GM23338 (cell line): ENCODE results near the gene POLA1. TPM values are rescaled to one million over a fixed set of nuclear protein-coding genes. Genes with fewer than 3 reads are reported as not detected.

Source experiments
- ATAC-seq: fragments of 200-7000 bp; cut with Tn5 transposase; 3 replicates; pipeline ENCODE4 v1.9.1; 2020
- DNase-seq: peaks from one replicate; pipeline ENCODE4 v3.0.0-alpha.2; 2015; ENCODE audit warnings: low spot score
- H2AFZ ChIP-seq: fragments of 200-600 bp; sonication (generic); 2 replicates; pipeline ENCODE4 v1.8.0; 2016; ENCODE audit warnings: antibody characterized with exemption, mild to moderate bottlenecking, moderate library complexity
- H3F3A ChIP-seq: fragments of 200-600 bp; sonication (generic); replicated peaks from 2 replicates; pipeline ENCODE4 v1.8.0; 2017; ENCODE audit warnings: antibody characterized with exemption, mixed run types, low read depth
- H3K27ac ChIP-seq: fragments of 200-600 bp; sonication (generic); 2 replicates; pipeline ENCODE4 v1.6.1; 2016; ENCODE audit warnings: low read depth
- H3K27me3 ChIP-seq: fragments of 200-600 bp; sonication (generic); 2 replicates; pipeline ENCODE4 v1.8.0; 2016; ENCODE audit warnings: mild to moderate bottlenecking, mixed run types, moderate library complexity; ENCODE audit not compliant: insufficient read depth
- H3K36me3 ChIP-seq: fragments of 200-600 bp; sonication (generic); 2 replicates; pipeline ENCODE4 v1.8.0; 2016; ENCODE audit warnings: mild to moderate bottlenecking; ENCODE audit not compliant: insufficient read depth
- H3K4me1 ChIP-seq: fragments of 200-600 bp; sonication (generic); 2 replicates; pipeline ENCODE4 v1.8.0; 2016; ENCODE audit warnings: mild to moderate bottlenecking, moderate library complexity; ENCODE audit not compliant: insufficient read depth
- H3K4me2 ChIP-seq: fragments of 200-600 bp; sonication (generic); 2 replicates; pipeline ENCODE4 v1.7.1; 2017; ENCODE audit warnings: mixed run types
- H3K4me3 ChIP-seq: fragments of 200-600 bp; sonication (generic); 2 replicates; pipeline ENCODE4 v1.6.1; 2016; ENCODE audit warnings: mixed run types
- H3K79me2 ChIP-seq: fragments of 200-600 bp; sonication (generic); replicated peaks from 2 replicates; pipeline ENCODE4 v1.8.0; 2017; ENCODE audit warnings: mild to moderate bottlenecking; ENCODE audit not compliant: insufficient read depth
- H3K9me2 ChIP-seq: fragments of 200-600 bp; sonication (generic); 2 replicates; pipeline ENCODE4 v1.8.0; 2017; ENCODE audit not compliant: insufficient read depth
- H4K20me1 ChIP-seq: fragments of 200-600 bp; sonication (generic); replicated peaks from 2 replicates; pipeline ENCODE4 v1.8.0; 2017; ENCODE audit warnings: mild to moderate bottlenecking; ENCODE audit not compliant: insufficient read depth
- H3K27ac Mint-ChIP-seq: 2 replicates; pipeline ENCODE4 v1.8.0; 2020; ENCODE audit warnings: inconsistent platforms, mild to moderate bottlenecking, moderate library complexity, mixed read lengths
- H3K27me3 Mint-ChIP-seq: 3 replicates; pipeline ENCODE4 v1.8.0; 2022; ENCODE audit warnings: low read depth, mild to moderate bottlenecking, moderate library complexity, mixed read lengths, inconsistent platforms; ENCODE audit not compliant: insufficient read depth, poor library complexity
- H3K36me3 Mint-ChIP-seq: 3 replicates; pipeline ENCODE4 v1.8.0; 2021; ENCODE audit warnings: low read depth, mild to moderate bottlenecking, inconsistent platforms, moderate library complexity, mixed read lengths
- H3K4me1 Mint-ChIP-seq: 3 replicates; pipeline ENCODE4 v1.8.0; 2020; ENCODE audit warnings: mild to moderate bottlenecking, inconsistent platforms, mixed read lengths
- H3K4me3 Mint-ChIP-seq: 3 replicates; pipeline ENCODE4 v1.8.0; 2021; ENCODE audit warnings: moderate library complexity, mild to moderate bottlenecking, inconsistent platforms, mixed read lengths
- H3K9me3 Mint-ChIP-seq: 3 replicates; pipeline ENCODE4 v1.8.0; 2020; ENCODE audit warnings: moderate library complexity, mild to moderate bottlenecking, inconsistent platforms, mixed read lengths
- CREB1 ChIP-seq: fragments of 250-450 bp; sonication (Bioruptor Pico); IDR thresholded peaks from 2 replicates; pipeline ENCODE4 v1.5.0; 2020; ENCODE audit warnings: low read depth, mild to moderate bottlenecking, moderate library complexity
- CTCF ChIP-seq, 2 experiments: fragments of 200-600 bp in 1 of 2; sonication (generic) in 1 of 2; conservative IDR thresholded peaks; 2 replicates each; pipeline versions ENCODE4 v1.5.1 to v1.6.1; 2016 to 2017; ENCODE audit warnings: antibody characterized with exemption in 2 of 2, low read depth in 2 of 2, mild to moderate bottlenecking in 2 of 2, moderate library complexity in 1 of 2
- EZH2 ChIP-seq: fragments of 200-600 bp; sonication (generic); IDR thresholded peaks from one replicate; pipeline ENCODE4 v1.8.0; 2017; ENCODE audit warnings: antibody characterized with exemption, mild to moderate bottlenecking, low read depth; ENCODE audit not compliant: unreplicated experiment
- EZH2phosphoT487 ChIP-seq: fragments of 200-600 bp; sonication (generic); IDR thresholded peaks from one replicate; pipeline ENCODE4 v1.8.1; 2018; ENCODE audit warnings: antibody characterized with exemption; ENCODE audit not compliant: unreplicated experiment
- JUNB ChIP-seq: IDR thresholded peaks from one replicate; pipeline ENCODE4 v1.6.1; 2016; ENCODE audit warnings: antibody characterized with exemption; ENCODE audit not compliant: unreplicated experiment
- NANOG ChIP-seq: IDR thresholded peaks from 2 replicates; pipeline ENCODE4 v1.6.1; 2016; ENCODE audit warnings: antibody characterized with exemption, borderline replicate concordance
- POLR2AphosphoS5 ChIP-seq: IDR thresholded peaks from 2 replicates; pipeline ENCODE4 v1.6.1; 2016; ENCODE audit warnings: antibody characterized with exemption, low read depth
- STAT1 ChIP-seq: IDR thresholded peaks from one replicate; pipeline ENCODE4 v1.6.1; 2016; ENCODE audit warnings: antibody characterized with exemption; ENCODE audit not compliant: unreplicated experiment
- ZNF114 ChIP-seq: fragments of 250-450 bp; sonication (Bioruptor Pico); IDR thresholded peaks from 2 replicates; pipeline ENCODE4 v1.5.0; 2020; ENCODE audit warnings: mild to moderate bottlenecking, moderate library complexity
- ZNF331 ChIP-seq: fragments of 250-450 bp; sonication (Bioruptor Pico); IDR thresholded peaks from 2 replicates; pipeline ENCODE4 v1.5.0; 2020; ENCODE audit warnings: low read depth, mild to moderate bottlenecking, moderate library complexity
- ZNF462 ChIP-seq: fragments of 250-450 bp; sonication (Bioruptor Pico); IDR thresholded peaks from 2 replicates; pipeline ENCODE4 v1.5.0; 2020; ENCODE audit warnings: mild to moderate bottlenecking, moderate library complexity
- polyA plus RNA-seq: library from polyadenylated mRNA; unstranded; fragments of >200 nt; fragmentation: Nextera tagmentation; extraction: Ambion mirVana; gene quantifications from 2 replicates; pipeline ENCODE4 v1.2.1, GENCODE V29; 2016
- total RNA-seq: library from RNA; depleted of rRNA; stranded (reverse); fragments of >200 nt; shearing (Covaris generic); gene quantifications from 2 replicates; pipeline ENCODE4 v1.2.3, GENCODE V29; 2014
- TF ChIP-seq, protein P1 (sequence below): IDR thresholded peaks from one replicate; pipeline ENCODE4 v1.6.1; 2018; ENCODE audit warnings: antibody characterized with exemption; ENCODE audit not compliant: unreplicated experiment
- TF ChIP-seq, protein P2 (sequence below): IDR thresholded peaks from 2 replicates; pipeline ENCODE4 v1.6.1; 2016; ENCODE audit warnings: antibody characterized with exemption

The POLA1 gene
- total and polyA plus RNA-seq, 2 experiments from 2014 or later: 12.6 to 36.6 TPM

GRCh38 chrX:24954732-24955131 is 261.0 kb downstream of the POLA1 start:
- TF ChIP-seq CREB1 (CRISPR knock-in tag) (no peak), POLR2AphosphoS5 (no peak), ZNF462 (CRISPR knock-in tag) (no peak), EZH2phosphoT487 (no peak), ZNF331 (no peak), NANOG (no peak), STAT1 (no peak), ZNF114 (CRISPR knock-in tag) (no peak), CTCF (conservative IDR thresholded peaks at IDR 0.05; ENCODE audit: low read depth in 2 of 2) (no peak), EZH2 (no peak), JUNB (no peak)
- TF ChIP-seq, protein P1, sequence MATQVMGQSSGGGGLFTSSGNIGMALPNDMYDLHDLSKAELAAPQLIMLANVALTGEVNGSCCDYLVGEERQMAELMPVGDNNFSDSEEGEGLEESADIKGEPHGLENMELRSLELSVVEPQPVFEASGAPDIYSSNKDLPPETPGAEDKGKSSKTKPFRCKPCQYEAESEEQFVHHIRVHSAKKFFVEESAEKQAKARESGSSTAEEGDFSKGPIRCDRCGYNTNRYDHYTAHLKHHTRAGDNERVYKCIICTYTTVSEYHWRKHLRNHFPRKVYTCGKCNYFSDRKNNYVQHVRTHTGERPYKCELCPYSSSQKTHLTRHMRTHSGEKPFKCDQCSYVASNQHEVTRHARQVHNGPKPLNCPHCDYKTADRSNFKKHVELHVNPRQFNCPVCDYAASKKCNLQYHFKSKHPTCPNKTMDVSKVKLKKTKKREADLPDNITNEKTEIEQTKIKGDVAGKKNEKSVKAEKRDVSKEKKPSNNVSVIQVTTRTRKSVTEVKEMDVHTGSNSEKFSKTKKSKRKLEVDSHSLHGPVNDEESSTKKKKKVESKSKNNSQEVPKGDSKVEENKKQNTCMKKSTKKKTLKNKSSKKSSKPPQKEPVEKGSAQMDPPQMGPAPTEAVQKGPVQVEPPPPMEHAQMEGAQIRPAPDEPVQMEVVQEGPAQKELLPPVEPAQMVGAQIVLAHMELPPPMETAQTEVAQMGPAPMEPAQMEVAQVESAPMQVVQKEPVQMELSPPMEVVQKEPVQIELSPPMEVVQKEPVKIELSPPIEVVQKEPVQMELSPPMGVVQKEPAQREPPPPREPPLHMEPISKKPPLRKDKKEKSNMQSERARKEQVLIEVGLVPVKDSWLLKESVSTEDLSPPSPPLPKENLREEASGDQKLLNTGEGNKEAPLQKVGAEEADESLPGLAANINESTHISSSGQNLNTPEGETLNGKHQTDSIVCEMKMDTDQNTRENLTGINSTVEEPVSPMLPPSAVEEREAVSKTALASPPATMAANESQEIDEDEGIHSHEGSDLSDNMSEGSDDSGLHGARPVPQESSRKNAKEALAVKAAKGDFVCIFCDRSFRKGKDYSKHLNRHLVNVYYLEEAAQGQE: no peak
- TF ChIP-seq, protein P2, sequence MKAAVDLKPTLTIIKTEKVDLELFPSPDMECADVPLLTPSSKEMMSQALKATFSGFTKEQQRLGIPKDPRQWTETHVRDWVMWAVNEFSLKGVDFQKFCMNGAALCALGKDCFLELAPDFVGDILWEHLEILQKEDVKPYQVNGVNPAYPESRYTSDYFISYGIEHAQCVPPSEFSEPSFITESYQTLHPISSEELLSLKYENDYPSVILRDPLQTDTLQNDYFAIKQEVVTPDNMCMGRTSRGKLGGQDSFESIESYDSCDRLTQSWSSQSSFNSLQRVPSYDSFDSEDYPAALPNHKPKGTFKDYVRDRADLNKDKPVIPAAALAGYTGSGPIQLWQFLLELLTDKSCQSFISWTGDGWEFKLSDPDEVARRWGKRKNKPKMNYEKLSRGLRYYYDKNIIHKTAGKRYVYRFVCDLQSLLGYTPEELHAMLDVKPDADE: no peak
- Histone ChIP-seq H3K4me2 (no peak overlapping the region), H3K36me3 (no peaks in the 10 kb centered on the region), H3K9me2 (no peaks in the 10 kb centered on the region), H3K4me3 (no peak overlapping the region), H3K27me3 (no peaks in the 10 kb centered on the region), H3K4me1 (peaks cover 8% of the 10 kb centered on the region; the same call in 1 of the 2 replicates), H3K27ac (no peak overlapping the region), H2AFZ (no peak overlapping the region), H3K79me2 (no peaks in the 10 kb centered on the region), H4K20me1 (no peaks in the 10 kb centered on the region), H3F3A (no peaks in the 10 kb centered on the region)
- H3K9me3 Mint-ChIP-seq: no peaks in the 10 kb centered on the region
- H3K27me3 Mint-ChIP-seq: peaks cover 1% of the 10 kb centered on the region
- ATAC-seq (no peak), DNase-seq (no peak)
- H3K4me3 Mint-ChIP-seq: no peak overlapping the region
- H3K36me3 Mint-ChIP-seq: no peaks in the 10 kb centered on the region
- H3K4me1 Mint-ChIP-seq: peaks cover 38% of the 10 kb centered on the region
- no peak overlapping the region for H3K27ac Mint-ChIP-seq
